A549 (cell line): ENCODE results near the gene TMEM259. TPM values are rescaled to one million over a fixed set of nuclear protein-coding genes. Genes with fewer than 3 reads are reported as not detected.

Experiments
- ATAC-seq, 2 experiments: fragments of 200-7000 bp in 1 of 2; fragments of >200 bp in 1 of 2; cut with Nextera tagmentation in 1 of 2; cut with Tn5 transposase in 1 of 2; 3 replicates each; pipeline versions ENCODE4 v1.8.0 to v1.9.1; 2018 to 2020; ENCODE audit warnings: mild to moderate bottlenecking in 1 of 2, moderate library complexity in 1 of 2
- CTCF ChIA-PET: fragments of 300-600 bp; sonication (Branson Sonifier 250); formaldehyde crosslinking; extraction: SDS; loops from one replicate; lab custom pipeline; 2021; ENCODE audit warnings: antibody characterized with exemption, inconsistent platforms; lab: Yijun Ruan, JAX
- POLR2A ChIA-PET: fragments of 350-600 bp; formaldehyde crosslinking; extraction: SDS; loops from one replicate; lab custom pipeline; 2021; ENCODE audit warnings: antibody characterized with exemption, inconsistent platforms; lab: Yijun Ruan, JAX
- DNase-seq, 2 experiments: peaks; one replicate each; pipeline versions ENCODE4 v3.0.0 to v3.0.0-alpha.2; 2011 to 2016; ENCODE audit warnings: low read depth in 1 of 2, low spot score in 1 of 2
- FAIRE-seq: peaks from 2 replicates; lab custom pipeline; 2011; peaks lifted over from hg19 to GRCh38; lab: Jason Lieb, UNC
- H3K27ac ChIP-seq, 2 experiments: fragments of >200 bp; sonication (Bioruptor Twin); formaldehyde crosslinking; 3 replicates each; pipeline ENCODE4 v1.5.1; 2016 to 2017
- H3K4me1 ChIP-seq: fragments of >200 bp; sonication (Bioruptor Twin); formaldehyde crosslinking; 3 replicates; pipeline ENCODE4 v1.6.1; 2016
- H3K4me2 ChIP-seq: fragments of >200 bp; sonication (Bioruptor Twin); formaldehyde crosslinking; 3 replicates; pipeline ENCODE4 v1.6.1; 2016
- H3K4me3 ChIP-seq: fragments of >200 bp; sonication (Bioruptor Twin); formaldehyde crosslinking; 3 replicates; pipeline ENCODE4 v1.5.1; 2016
- H3K9me3 ChIP-seq: fragments of >200 bp; sonication (Bioruptor Twin); formaldehyde crosslinking; 3 replicates; pipeline ENCODE4 v1.6.1; 2016
- CEBPB ChIP-seq, 2 experiments: fragments of >200 bp in 1 of 2; sonication (Bioruptor Twin) in 1 of 2; formaldehyde crosslinking in 1 of 2; IDR thresholded peaks; 2 replicates each; pipeline ENCODE4 v1.6.1; 2012 to 2016
- CHD4 ChIP-seq: fragments of 200-600 bp; sonication (generic); IDR thresholded peaks from 2 replicates; pipeline ENCODE4 v1.6.1; 2016; ENCODE audit warnings: antibody characterized with exemption, mild to moderate bottlenecking, borderline replicate concordance
- EHF ChIP-seq: fragments of 250-450 bp; sonication (Bioruptor Pico); IDR thresholded peaks from 2 replicates; pipeline ENCODE4 v1.5.0; 2020; ENCODE audit warnings: mild to moderate bottlenecking
- GATA3 ChIP-seq: IDR thresholded peaks from 2 replicates; pipeline ENCODE4 v1.6.1; 2012; ENCODE audit warnings: borderline replicate concordance
- HDAC2 ChIP-seq: fragments of 200-600 bp; sonication (generic); IDR thresholded peaks from 2 replicates; pipeline ENCODE4 v1.6.1; 2016
- HOXB13 ChIP-seq: fragments of 250-450 bp; sonication (Bioruptor Pico); IDR thresholded peaks from 2 replicates; pipeline ENCODE4 v1.5.0; 2020; ENCODE audit warnings: low read depth, mild to moderate bottlenecking, moderate library complexity
- HOXB5 ChIP-seq: fragments of 250-450 bp; sonication (Bioruptor Pico); IDR thresholded peaks from 2 replicates; pipeline ENCODE4 v1.5.0; 2020; ENCODE audit warnings: mild to moderate bottlenecking, moderate library complexity
- KDM1A ChIP-seq: fragments of 200-600 bp; sonication (generic); IDR thresholded peaks from 2 replicates; pipeline ENCODE4 v1.6.1; 2016; ENCODE audit warnings: low read depth, mild to moderate bottlenecking
- MAZ ChIP-seq: fragments of 150-350 bp; IDR thresholded peaks from 2 replicates; pipeline ENCODE4 v1.6.1; 2014; ENCODE audit warnings: antibody characterized with exemption, low read depth, low read length, borderline replicate concordance
- MYC ChIP-seq: IDR thresholded peaks from 2 replicates; pipeline ENCODE4 v1.6.1; 2012; ENCODE audit warnings: mild to moderate bottlenecking, inconsistent platforms, low read length, improper control_type of control experiment, borderline replicate concordance
- NFE2L2 ChIP-seq: fragments of 150-350 bp; conservative IDR thresholded peaks from 2 replicates; pipeline ENCODE4 v1.6.1; 2014; ENCODE audit warnings: low read length
- PHF8 ChIP-seq: fragments of 200-600 bp; sonication (generic); IDR thresholded peaks from 2 replicates; pipeline ENCODE4 v1.6.1; 2016; ENCODE audit warnings: low read depth, mild to moderate bottlenecking, antibody characterized with exemption, moderate library complexity, borderline replicate concordance
- POLR2AphosphoS2 ChIP-seq: conservative IDR thresholded peaks from 2 replicates; pipeline ENCODE4 v1.6.1; 2012; ENCODE audit warnings: low read length, improper control_type of control experiment, inconsistent platforms
- RAD21 ChIP-seq, 2 experiments: fragments of >200 bp in 1 of 2; sonication (Bioruptor Twin) in 1 of 2; formaldehyde crosslinking in 1 of 2; IDR thresholded peaks in 1 of 2; conservative IDR thresholded peaks in 1 of 2; 2 replicates in 1 of 2; 3 replicates in 1 of 2; pipeline ENCODE4 v1.6.1; 2012 to 2018; ENCODE audit warnings: inconsistent platforms in 1 of 2
- TP53 ChIP-seq: fragments of 250-450 bp; sonication (Bioruptor Pico); IDR thresholded peaks from 2 replicates; pipeline ENCODE4 v1.5.0; 2021; ENCODE audit warnings: mild to moderate bottlenecking, moderate library complexity
- ZFP36 ChIP-seq: fragments of 450-650 bp; IDR thresholded peaks from 2 replicates; pipeline ENCODE4 v1.6.1; 2014; ENCODE audit warnings: borderline replicate concordance; ENCODE audit not compliant: partially characterized antibody
- ZSCAN20 ChIP-seq: fragments of 250-450 bp; sonication (Bioruptor Pico); IDR thresholded peaks from 2 replicates; pipeline ENCODE4 v1.8.0; 2022; ENCODE audit warnings: mild to moderate bottlenecking, moderate library complexity
- WGBS: methylation state at CpG from one replicate; pipeline ENCODE4 v1.1.6; 2017; ENCODE audit errors: missing lambda C conversion rate; 5-methylcytosine and 5-hydroxymethylcytosine counted together
- polyA plus RNA-seq, 4 experiments: library from polyadenylated mRNA; depleted of rRNA in 3 of 4; stranded (reverse); fragments of >200 nt; fragmentation: RNase III in 1 of 4; extraction: RNeasy Plus Mini Kit Qiagen cat#74134 plus additional on column Dnase treatment in 1 of 4; gene quantifications; 2 replicates in 3 of 4; 3 replicates in 1 of 4; pipeline ENCODE4 v1.2.3, GENCODE V29; 2011 to 2017
- TF ChIP-seq, protein P1 (sequence below): fragments of >200 bp; sonication (Bioruptor Twin); formaldehyde crosslinking; IDR thresholded peaks from 2 replicates; pipeline ENCODE4 v1.6.1; 2016
- TF ChIP-seq, protein P2 (sequence below): IDR thresholded peaks from 2 replicates; pipeline ENCODE4 v1.6.1; 2012

Gene TMEM259
- polyA plus RNA-seq, 2 of the 4 experiments (the other 2 are of a cell fraction): 45.6 to 78.3 TPM

DNA sequence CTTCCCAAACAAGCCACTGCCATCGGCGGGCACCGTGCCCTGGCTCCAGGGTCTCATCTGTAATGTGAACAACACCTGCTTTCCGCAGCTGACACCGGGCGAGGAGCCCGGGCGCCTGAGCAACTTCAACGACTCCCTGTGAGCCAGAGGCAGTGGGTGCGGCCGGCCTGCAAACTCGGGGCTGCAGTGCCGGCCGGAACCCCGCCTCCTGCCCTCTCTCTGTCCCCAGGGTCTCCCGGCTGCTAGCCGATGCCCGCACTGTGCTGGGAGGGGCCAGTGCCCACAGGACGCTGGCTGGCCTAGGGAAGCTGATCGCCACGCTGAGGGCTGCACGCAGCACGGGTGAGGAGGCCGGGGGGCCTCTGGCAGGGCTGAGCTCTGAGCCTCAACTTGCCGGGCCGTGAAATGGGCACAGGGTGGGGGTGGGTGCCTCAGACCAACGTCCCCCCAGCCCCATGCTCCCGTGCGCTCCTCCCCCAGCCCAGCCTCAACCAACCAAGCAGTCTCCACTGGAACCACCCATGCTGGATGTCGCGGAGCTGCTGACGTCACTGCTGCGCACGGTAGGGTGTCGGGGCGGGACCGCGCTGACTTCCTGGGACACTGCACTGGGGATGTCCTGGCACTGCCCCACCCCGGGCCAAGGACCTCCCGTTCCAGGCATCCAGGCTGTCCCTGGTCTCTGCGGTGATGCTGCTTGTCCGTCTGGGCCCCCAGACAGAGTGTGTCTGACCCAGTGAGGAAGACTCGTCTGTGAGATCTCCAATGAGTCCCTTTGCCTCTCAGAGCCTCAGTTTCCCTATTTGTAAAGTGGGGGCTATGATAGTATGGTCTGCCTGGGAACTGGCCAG, 21.1 kb upstream of the TMEM259 start (continued):
- TF ChIP-seq, protein P1, sequence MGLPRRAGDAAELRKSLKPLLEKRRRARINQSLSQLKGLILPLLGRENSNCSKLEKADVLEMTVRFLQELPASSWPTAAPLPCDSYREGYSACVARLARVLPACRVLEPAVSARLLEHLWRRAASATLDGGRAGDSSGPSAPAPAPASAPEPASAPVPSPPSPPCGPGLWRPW: no peak
- TF ChIP-seq GATA3: no peak

DNA sequence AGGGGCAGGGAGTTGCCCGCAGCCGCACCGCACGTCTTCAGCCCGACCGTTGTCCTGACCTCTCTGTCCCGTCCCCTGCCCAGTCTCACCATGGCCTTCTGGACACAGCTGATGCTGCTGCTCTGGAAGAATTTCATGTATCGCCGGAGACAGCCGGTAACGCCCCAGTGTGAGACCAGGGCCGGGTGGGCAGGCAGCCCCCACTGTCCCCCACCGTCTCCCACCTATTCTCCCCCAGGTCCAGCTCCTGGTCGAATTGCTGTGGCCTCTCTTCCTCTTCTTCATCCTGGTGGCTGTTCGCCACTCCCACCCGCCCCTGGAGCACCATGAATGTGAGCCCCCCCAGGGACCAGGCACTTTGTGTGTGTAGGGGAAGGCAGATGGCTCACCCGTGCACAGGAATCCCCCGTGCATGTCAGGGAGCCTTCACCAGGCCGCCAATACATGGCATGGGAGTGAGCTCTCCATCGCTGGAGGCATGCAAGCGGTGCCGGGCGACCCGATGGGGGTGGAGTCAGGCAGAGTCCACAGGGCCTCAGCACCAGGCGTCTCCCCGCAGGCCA, 20.4 kb upstream of the TMEM259 start:
- H3K27ac ChIP-seq: peak overlapping the region; percentile 94 to 96

DNA sequence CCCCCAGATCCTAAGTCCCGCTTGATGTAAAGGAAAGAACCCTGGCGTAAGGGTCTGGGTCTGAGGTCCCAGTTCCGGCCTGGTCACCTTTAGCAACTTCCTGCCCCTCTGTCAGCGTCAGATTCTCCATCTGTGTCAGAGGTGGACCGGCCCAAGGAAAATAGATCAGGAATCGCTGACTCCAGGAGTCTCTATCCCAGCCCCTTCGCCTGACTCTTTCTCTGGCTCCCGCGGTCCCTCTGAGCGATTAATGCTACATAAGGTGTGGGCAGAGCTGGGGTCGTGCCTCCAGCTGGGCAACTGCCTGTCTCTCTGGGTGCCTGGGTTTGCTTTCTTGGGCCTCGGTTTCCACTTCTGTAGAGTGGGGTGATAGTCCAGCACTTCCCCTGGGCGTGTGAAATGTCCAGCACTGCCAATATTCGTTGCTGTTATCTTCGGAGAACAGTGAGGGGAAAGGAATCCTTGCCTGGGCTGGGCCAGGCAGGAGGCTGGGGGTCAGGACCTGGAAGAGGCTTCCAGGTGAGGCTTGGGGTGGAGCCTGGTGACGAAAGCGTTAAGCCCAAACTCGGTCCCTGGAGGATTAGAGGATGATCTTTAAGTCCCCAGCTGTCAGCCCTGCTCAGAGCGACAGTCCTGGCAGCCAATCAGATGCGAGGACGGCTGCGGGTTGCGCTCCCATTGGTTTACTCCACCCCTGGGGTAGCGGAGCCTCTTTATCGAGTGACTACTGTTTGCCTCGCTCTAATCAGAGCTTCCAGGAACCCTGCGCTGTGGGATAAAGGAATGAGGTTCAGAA, 19.8 kb upstream of the TMEM259 start:
- no peak for FAIRE-seq
- Histone ChIP-seq H3K9me3 (no peaks in the 10 kb centered on the region), H3K27ac (peak overlapping the region; percentile 94 to 96), H3K4me2 (peak overlapping the region; percentile 96), H3K4me1 (peaks cover 19% of the 10 kb centered on the region)
- ATAC-seq: peak; percentile 65 to 76
- WGBS: 6% methylated on average over 24 of the region's 27 CpGs
- TF ChIP-seq, protein P1: no peak
- no peak for TF ChIP-seq RAD21 (conservative IDR thresholded peaks at IDR 0.05 in 1 of 2, IDR thresholded peaks at IDR 0.05 in 1 of 2)
- TF ChIP-seq KDM1A: peak; percentile 92
- no peak for TF ChIP-seq HOXB13
- TF ChIP-seq, protein P2, sequence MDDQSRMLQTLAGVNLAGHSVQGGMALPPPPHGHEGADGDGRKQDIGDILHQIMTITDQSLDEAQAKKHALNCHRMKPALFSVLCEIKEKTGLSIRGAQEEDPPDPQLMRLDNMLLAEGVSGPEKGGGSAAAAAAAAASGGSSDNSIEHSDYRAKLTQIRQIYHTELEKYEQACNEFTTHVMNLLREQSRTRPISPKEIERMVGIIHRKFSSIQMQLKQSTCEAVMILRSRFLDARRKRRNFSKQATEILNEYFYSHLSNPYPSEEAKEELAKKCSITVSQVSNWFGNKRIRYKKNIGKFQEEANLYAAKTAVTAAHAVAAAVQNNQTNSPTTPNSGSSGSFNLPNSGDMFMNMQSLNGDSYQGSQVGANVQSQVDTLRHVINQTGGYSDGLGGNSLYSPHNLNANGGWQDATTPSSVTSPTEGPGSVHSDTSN: peak; percentile 98
- TF ChIP-seq EHF (CRISPR knock-in tag): no peak
- TF ChIP-seq, all 56 proteins: peak for 2
- CTCF ChIA-PET: interaction anchor here (0.5 to 3.0 kb wide), 8 partner anchors 10 to 75 kb away, joined by 3 to 12 read pairs (median 4); partner anchors contain the start of gene CNN2
- POLR2A ChIA-PET: interaction anchor here (1.0 to 2.3 kb wide), 4 partner anchors 12 to 228 kb away, joined by 3 to 7 read pairs (median 6); partner anchors contain the start of gene CNN2
- peak overlapping the region; percentile 51 for H3K4me3 ChIP-seq
- peak; percentile 95 for DNase-seq

More for the DNA sequence above, 20.4 kb upstream of the TMEM259 start:
- FAIRE-seq (no peak), ATAC-seq (peak in 1 of 2 experiments; percentile 4; a peak in 2 of 6 replicates), DNase-seq (no peak)
- ChIA-PET CTCF (interaction anchor here (0.5 to 1.8 kb wide), 6 partner anchors 12 to 180 kb away, joined by 3 to 5 read pairs (median 4); partner anchors contain the start of gene CNN2), POLR2A (interaction anchor here (1.0 to 2.3 kb wide), 2 partner anchors 13 to 227 kb away, joined by 3 to 6 read pairs; no protein-coding TSS in a partner anchor)
- TF ChIP-seq MYC (no peak), CEBPB (IDR thresholded peaks at IDR 0.05) (no peak), CHD4 (peak; percentile 93), POLR2AphosphoS2 (no peak), HOXB13 (no peak), NFE2L2 (no peak), ZFP36 (peak; percentile 87), MAZ (no peak), PHF8 (no peak), HDAC2 (peak; percentile 66), TP53 (no peak), ZSCAN20 (CRISPR knock-in tag) (no peak), HOXB5 (CRISPR knock-in tag) (no peak)
- 10% methylated on average over 6 of the region's 26 CpGs for WGBS
- H3K4me3 ChIP-seq: peak overlapping the region; percentile 51
- H3K4me1 ChIP-seq: peaks cover 19% of the 10 kb centered on the region
- peak overlapping the region; percentile 96 for H3K4me2 ChIP-seq
- H3K9me3 ChIP-seq: no peaks in the 10 kb centered on the region
